ENCODE data around the gene NADK2. TPM values are rescaled to one million over a fixed set of nuclear protein-coding genes. Genes with fewer than 3 reads are reported as not detected.
A peak's percentile ranks its signal among the peaks of the same experiment; 100 is the strongest.

The NADK2 gene
- total RNA-seq, 1 donor from 2014 or later: 20.7 TPM

GRCh38 chr5:36243653-36244052, 1.9 kb upstream of the NADK2 start:
- Mint-ChIP-seq H3K36me3 (ENCODE audit: low read depth, unreplicated experiment) (no peaks in the 10 kb centered on the region), H3K4me1 (ENCODE audit: low read depth, unreplicated experiment) (peaks cover 12% of the 10 kb centered on the region), H3K27me3 (ENCODE audit: low read depth, unreplicated experiment) (no peaks in the 10 kb centered on the region), H3K27ac (ENCODE audit: unreplicated experiment) (no peak overlapping the region), H3K9me3 (ENCODE audit: unreplicated experiment) (no peaks in the 10 kb centered on the region), H3K4me3 (ENCODE audit: unreplicated experiment) (no peak overlapping the region)
- H3K4me3 ChIP-seq (ENCODE audit: insufficient read depth, low read depth, low read length): no peak overlapping the region
- TF ChIP-seq EZH2 (IDR thresholded peaks at IDR 0.05; ENCODE audit: insufficient read depth, low read length): no peak
- TF ChIP-seq, protein P1, sequence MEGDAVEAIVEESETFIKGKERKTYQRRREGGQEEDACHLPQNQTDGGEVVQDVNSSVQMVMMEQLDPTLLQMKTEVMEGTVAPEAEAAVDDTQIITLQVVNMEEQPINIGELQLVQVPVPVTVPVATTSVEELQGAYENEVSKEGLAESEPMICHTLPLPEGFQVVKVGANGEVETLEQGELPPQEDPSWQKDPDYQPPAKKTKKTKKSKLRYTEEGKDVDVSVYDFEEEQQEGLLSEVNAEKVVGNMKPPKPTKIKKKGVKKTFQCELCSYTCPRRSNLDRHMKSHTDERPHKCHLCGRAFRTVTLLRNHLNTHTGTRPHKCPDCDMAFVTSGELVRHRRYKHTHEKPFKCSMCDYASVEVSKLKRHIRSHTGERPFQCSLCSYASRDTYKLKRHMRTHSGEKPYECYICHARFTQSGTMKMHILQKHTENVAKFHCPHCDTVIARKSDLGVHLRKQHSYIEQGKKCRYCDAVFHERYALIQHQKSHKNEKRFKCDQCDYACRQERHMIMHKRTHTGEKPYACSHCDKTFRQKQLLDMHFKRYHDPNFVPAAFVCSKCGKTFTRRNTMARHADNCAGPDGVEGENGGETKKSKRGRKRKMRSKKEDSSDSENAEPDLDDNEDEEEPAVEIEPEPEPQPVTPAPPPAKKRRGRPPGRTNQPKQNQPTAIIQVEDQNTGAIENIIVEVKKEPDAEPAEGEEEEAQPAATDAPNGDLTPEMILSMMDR (IDR thresholded peaks at IDR 0.05; ENCODE audit: insufficient read depth, low read depth, low read length): no peak
- H3K79me2 ChIP-seq (ENCODE audit: insufficient read depth, low read length): peaks cover 18% of the 10 kb centered on the region
- peaks cover 16% of the 10 kb centered on the region for H3K4me1 ChIP-seq (ENCODE audit: insufficient read depth, low read length)
- H4K20me1 ChIP-seq (ENCODE audit: insufficient read depth, low read length): peaks cover 5% of the 10 kb centered on the region
- DNase-seq (ENCODE audit: low read depth) (no peak), FAIRE-seq (no peak)
- no peak overlapping the region for H3K4me2 ChIP-seq (ENCODE audit: low read length)
- no peak overlapping the region for H3K27ac ChIP-seq (ENCODE audit: low read depth, low read length)
- no peaks in the 10 kb centered on the region for H3K9me3 ChIP-seq (ENCODE audit: insufficient read depth, low read depth, low read length)
- H3K36me3 ChIP-seq (ENCODE audit: insufficient read depth, low read length): no peaks in the 10 kb centered on the region
- H3K27me3 ChIP-seq (ENCODE audit: insufficient read depth, low read length): no peaks in the 10 kb centered on the region
- no peak overlapping the region for H2AFZ ChIP-seq (ENCODE audit: low read depth, low read length)
- no peak overlapping the region for H3K9ac ChIP-seq (ENCODE audit: low read length)

DNA sequence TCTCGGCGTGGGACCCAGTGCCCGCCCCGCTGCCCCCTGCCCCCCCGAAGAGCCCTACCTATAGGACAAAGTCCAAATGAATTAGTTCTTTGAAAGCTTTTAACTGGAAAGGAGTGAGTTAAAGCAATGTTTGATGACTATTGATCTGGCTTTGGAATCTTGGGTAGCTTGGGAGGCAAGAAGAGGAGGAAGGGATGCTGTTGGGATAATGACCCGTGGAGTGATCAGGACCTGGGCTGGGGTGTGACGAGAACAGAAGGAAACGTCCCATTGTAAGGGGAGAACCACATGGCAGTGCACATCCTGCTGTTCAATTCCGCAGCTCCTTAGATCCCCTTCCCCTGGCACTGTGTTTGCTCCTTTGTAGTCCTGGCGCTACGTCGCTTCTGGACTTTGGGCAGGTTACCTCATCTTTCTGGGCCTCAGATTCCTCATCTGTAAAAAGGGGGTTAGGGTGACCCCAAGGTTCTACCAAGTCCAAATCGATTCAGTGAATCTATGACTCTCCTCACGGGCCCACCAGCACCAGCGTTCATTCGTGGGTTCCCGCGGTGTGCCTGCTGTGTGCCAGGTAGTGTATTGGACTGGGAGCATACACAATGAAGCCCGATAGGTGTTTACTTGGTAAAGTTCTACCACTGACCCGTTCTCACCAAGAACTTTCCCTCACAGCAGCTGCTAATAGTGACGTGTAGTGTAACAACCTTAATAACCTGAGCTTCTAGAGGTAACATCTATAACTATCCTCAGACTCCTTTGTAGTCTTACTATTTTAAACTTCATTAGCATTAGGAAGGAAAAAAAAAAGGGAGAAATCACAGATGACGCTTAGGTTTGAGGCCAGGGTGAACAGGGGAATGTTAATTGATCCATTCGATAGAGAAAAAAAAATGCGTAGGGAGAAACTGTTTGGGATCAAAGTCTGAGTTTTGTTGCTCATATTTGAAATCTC, 1.1 kb upstream of the NADK2 start:
- TF ChIP-seq EZH2 (IDR thresholded peaks at IDR 0.05; ENCODE audit: insufficient read depth, low read length): no peak
- TF ChIP-seq, protein P1 (IDR thresholded peaks at IDR 0.05; ENCODE audit: insufficient read depth, low read depth, low read length): no peak
- DNase-seq (ENCODE audit: low read depth) (no peak), FAIRE-seq (no peak)
- H4K20me1 ChIP-seq (ENCODE audit: insufficient read depth, low read length): peaks cover 5% of the 10 kb centered on the region
- peaks cover 16% of the 10 kb centered on the region for H3K4me1 ChIP-seq (ENCODE audit: insufficient read depth, low read length)
- H3K27ac Mint-ChIP-seq (ENCODE audit: unreplicated experiment): peak overlapping the region; percentile 93
- H2AFZ ChIP-seq (ENCODE audit: low read depth, low read length): peak overlapping the region; percentile 94
- no peaks in the 10 kb centered on the region for H3K9me3 Mint-ChIP-seq (ENCODE audit: unreplicated experiment)
- H3K4me3 Mint-ChIP-seq (ENCODE audit: unreplicated experiment): peak overlapping the region; percentile 86
- no peaks in the 10 kb centered on the region for H3K27me3 Mint-ChIP-seq (ENCODE audit: low read depth, unreplicated experiment)
- peak overlapping the region; percentile 94 for H3K27ac ChIP-seq (ENCODE audit: low read depth, low read length)
- peak overlapping the region; percentile 94 for H3K4me2 ChIP-seq (ENCODE audit: low read length)
- H3K9me3 ChIP-seq (ENCODE audit: insufficient read depth, low read depth, low read length): no peaks in the 10 kb centered on the region
- no peaks in the 10 kb centered on the region for H3K27me3 ChIP-seq (ENCODE audit: insufficient read depth, low read length)
- no peaks in the 10 kb centered on the region for H3K36me3 Mint-ChIP-seq (ENCODE audit: low read depth, unreplicated experiment)
- H3K9ac ChIP-seq (ENCODE audit: low read length): peak overlapping the region; percentile 90
- peaks cover 26% of the 10 kb centered on the region for H3K79me2 ChIP-seq (ENCODE audit: insufficient read depth, low read length)
- H3K36me3 ChIP-seq (ENCODE audit: insufficient read depth, low read length): no peaks in the 10 kb centered on the region
- peaks cover 12% of the 10 kb centered on the region for H3K4me1 Mint-ChIP-seq (ENCODE audit: low read depth, unreplicated experiment)
- peak overlapping the region; percentile 73 for H3K4me3 ChIP-seq (ENCODE audit: insufficient read depth, low read depth, low read length)

Measured in astrocyte (in vitro differentiated cells and primary cell).